GM19372 (cell line): ENCODE measurements around the gene ERAS.
"Not testable (repeated sequence)": the region's sequence is repeated elsewhere in the genome, so short reads cannot be mapped to it uniquely, and the experiment has no call there.

Experiments used
- ATAC-seq: cut with Tn5 transposase; IDR thresholded peaks from one replicate; pipeline ENCODE4 v1.9.1; 2021; ENCODE audit warnings: mild to moderate bottlenecking, low read depth, moderate library complexity; ENCODE audit not compliant: unreplicated experiment

ERAS gene

GRCh38 chrX:48831136-48831908 is 5.0 kb downstream of the ERAS start:
- ATAC-seq: no peak

DNA sequence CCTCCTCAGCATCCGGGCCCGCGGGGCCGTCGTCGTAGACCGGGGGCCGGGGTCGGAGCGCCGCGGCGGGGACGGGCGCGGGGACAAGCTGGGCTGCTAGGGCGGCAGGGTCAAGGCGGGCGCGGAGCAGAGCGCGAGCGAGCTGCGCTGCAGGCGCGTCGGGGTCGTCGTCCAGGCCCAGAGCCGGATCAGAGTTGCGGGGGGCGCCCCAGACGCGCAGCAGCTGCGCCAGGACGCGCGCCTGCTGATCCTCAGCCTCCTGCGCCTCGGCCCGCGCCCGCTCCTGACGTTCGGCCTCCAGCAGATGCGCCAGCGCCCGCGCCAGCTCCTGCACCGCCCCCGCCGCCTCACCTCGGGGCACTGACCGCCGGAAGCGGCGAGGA is 5.6 kb downstream of the ERAS start:
- no peak for ATAC-seq

DNA sequence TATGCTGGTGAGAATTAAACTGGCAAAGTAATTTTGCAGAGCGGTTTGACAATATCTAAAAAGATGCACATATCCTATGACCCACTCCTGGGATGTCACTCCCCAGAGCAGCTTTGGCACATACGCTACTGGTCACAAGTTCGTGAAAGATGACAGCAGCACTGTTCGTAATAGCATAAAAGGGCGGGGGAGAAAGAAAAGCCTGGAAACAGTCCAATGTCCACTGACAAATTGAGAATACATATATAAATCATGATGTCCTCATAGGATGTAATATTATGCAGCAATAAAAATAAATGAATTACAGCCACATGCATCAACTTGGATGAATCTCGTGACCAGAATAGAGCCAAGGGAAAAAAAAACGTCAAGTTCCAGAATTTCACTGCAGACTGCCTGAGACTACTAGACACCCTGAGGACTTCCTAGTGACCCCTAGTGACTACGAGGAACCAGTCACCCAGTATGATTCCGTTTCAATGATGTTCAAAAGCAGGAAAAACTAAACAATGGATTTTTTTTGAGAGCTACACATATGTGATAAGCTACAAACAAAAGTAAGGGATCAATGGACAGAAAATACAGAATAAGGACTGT is 7.3 kb downstream of the ERAS start:
- ATAC-seq: no peak

GRCh38 chrX:48834383-48834709 is 8.0 kb downstream of the ERAS start:
- ATAC-seq: no peak

GRCh38 chrX:48835524-48836329 is 9.4 kb downstream of the ERAS start, which contains the start of gene PCSK1N:
Gene PCSK1N, minus strand, starts transcription at chrX:48835610. Its CDS starts 78 bp downstream, at chrX:48835532.
- no peak for ATAC-seq

- no peak for ATAC-seq
Observed at GRCh38 chrX:48839686-48840085, 13.4 kb downstream of the ERAS start.

GRCh38 chrX:48848847-48849246 is 22.5 kb downstream of the ERAS start:
- no peak for ATAC-seq

DNA sequence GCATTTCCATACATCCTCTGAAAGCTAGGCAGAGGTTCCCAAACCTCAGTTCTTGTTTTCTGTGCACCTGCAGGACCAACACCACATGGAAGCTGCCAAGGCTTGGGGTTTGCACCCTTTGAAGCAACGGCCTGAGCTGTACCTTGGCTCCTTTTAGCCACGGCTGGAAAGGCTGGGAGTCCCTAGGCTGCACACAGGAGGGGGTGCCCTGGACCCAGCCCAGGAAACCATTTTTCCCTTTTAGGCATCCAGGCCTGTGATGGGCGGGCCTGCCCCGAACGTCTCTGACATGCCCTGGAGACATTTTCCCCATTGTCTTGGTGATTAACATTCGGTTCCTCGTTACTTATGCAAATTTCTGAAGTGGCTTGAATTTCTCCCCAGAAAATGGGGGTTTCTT is 26.5 kb downstream of the ERAS start:
- no peak for ATAC-seq

DNA sequence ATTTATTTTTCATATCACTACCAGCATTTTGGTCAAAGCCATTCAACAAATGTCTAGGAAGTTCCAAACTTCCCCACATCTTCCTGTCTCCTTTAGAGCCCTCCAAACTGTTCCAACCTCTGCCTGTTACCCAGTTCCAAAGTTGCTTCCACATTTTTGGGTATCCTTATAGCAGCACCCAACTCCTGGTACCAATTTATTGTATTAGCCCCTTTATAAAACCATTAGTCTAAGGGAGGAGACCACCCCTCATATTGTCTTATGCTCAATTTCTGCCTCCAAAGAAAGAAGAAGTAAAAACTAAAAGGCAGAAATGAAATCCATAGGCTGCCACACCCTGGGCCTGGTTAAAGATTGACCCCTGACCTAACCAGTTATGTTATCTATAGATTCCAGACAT is 27.2 kb downstream of the ERAS start:
- not testable (repeated sequence) for ATAC-seq

DNA sequence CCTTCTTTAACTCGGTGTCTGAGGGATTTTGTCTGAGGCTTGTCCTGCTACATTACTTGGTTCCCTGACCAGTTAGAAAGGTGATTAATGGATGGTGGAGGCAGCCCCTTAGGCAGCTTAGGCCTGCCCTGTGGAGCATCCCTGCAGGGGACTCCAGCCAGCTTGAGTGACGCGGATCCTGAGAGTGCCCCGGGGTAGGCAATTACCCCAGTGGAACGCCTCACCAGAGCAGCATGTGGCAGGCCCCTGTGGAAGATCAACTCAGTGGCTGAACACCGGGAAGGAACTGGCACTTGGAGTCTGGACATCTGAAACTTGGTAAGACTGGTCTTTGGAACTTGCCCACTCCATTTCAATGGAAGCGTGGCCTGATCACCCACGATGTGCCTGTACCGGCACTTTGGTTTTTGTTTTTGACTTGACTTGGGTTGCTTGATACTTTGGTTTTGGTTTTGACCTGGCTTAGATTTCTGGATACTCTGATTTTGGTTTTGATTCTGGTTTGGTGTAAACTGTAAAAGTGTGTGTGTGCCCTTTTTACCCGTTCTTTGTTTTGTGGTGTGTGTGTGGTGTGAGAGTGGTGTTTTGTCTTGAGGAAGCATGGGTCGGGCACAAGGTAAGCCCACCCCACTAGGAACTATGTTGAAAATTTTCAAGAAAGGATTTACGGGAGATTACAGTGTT is 27.9 kb downstream of the ERAS start:
- ATAC-seq: not testable (repeated sequence)

DNA sequence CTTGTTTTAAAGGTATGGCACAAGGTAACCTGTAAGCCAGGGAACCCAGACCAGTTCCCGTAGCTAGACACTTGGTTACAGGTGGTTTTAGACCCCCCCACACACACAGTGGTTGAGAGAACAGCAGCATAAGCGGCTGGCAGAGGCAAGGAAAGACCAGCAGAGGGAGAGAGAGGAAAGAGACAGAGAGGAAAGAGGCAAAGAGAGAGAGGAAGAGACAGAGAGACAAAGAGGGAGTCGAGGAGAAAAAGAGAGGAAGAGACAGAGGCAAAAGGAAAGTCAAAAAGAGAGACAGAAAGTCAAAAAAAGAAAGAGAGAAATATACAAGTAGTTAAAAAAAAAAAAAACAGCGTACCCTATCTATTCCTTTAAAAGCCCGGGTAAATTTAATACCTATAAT is 28.6 kb downstream of the ERAS start:
- no peak for ATAC-seq

DNA sequence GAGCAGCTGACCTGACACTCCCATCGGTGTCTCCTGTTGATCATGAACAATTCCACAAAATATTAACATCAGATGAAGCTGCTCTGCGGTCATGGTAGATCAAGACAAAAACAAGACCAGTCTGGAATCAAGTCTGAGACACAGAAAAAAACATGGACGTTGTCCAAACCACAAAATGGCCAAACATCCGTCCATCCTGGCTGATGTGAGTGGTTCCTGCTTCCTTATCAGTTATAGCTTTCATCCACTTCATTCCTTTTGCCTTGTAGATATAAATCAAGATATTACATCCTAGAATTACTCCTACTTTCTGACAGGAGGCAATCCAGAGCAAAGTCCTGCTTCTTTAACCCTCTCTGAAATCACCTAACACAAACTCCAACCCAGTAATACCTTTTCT is 37.9 kb downstream of the ERAS start:
- no peak for ATAC-seq

DNA sequence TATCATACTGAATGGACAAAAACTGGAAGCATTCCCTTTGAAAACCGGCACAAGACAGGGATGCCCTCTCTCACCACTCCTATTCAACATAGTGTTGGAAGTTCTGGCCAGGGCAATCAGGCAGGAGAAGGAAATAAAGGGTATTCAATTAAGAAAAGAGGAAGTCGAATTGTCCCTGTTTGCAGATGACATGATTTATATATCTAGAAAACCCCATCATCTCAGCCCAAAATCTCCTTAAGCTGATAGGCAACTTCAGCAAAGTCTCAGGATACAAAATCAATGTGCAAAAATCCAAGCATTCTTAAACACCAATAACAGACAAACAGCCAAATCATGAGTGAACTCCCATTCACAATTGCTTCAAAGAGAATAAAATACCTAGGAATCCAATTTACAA is 45.7 kb downstream of the ERAS start:
- ATAC-seq: not testable (repeated sequence)

DNA sequence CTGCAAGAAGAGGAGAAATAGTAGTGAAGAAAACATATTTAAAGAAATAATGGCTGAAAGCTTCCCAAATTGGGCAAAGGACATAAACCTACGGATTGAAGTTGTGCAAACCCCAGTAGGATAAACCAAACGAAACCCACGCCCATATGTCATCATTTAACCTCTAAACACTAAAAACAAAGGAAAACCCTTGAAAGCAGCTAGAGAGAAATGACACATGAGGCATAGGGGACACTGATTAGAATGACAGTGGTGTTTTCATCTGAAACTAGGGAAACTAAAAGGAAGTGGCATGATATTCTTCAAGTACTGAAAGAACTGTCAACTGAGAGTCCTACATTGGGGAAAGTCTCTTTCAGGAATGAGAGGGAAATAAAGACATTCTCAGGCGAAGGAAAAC is 50.6 kb downstream of the ERAS start:
- not testable (repeated sequence) for ATAC-seq
